D721Med (cell line): ENCODE measurements around the gene LGALS3.
"Not testable (repeated sequence)": the region's sequence is repeated elsewhere in the genome, so short reads cannot be mapped to it uniquely, and the experiment has no call there.

Experiments used
- DNase-seq: peaks from one replicate; pipeline ENCODE4 v3.0.0; 2011; ENCODE audit warnings: low spot score; ENCODE audit not compliant: insufficient read length
- FAIRE-seq: peaks from 2 replicates; lab custom pipeline; 2011; peaks lifted over from hg19 to GRCh38; lab: Jason Lieb, UNC
- TF ChIP-seq, protein P1 (sequence below): IDR thresholded peaks from 2 replicates; pipeline ENCODE4 v1.5.1; 2012; ENCODE audit warnings: mild to moderate bottlenecking, control low read depth; ENCODE audit not compliant: insufficient read depth; ENCODE audit errors: missing control alignments

Gene LGALS3

GRCh38 chr14:55129086-55129427, at the start of gene LGALS3:
TSS of gene LGALS3 (plus strand) at chr14:55129252. CDS start at chr14:55137374, 8,122 bp downstream.
- DNase-seq (peak; percentile 47), FAIRE-seq (no peak)
- TF ChIP-seq, protein P1, sequence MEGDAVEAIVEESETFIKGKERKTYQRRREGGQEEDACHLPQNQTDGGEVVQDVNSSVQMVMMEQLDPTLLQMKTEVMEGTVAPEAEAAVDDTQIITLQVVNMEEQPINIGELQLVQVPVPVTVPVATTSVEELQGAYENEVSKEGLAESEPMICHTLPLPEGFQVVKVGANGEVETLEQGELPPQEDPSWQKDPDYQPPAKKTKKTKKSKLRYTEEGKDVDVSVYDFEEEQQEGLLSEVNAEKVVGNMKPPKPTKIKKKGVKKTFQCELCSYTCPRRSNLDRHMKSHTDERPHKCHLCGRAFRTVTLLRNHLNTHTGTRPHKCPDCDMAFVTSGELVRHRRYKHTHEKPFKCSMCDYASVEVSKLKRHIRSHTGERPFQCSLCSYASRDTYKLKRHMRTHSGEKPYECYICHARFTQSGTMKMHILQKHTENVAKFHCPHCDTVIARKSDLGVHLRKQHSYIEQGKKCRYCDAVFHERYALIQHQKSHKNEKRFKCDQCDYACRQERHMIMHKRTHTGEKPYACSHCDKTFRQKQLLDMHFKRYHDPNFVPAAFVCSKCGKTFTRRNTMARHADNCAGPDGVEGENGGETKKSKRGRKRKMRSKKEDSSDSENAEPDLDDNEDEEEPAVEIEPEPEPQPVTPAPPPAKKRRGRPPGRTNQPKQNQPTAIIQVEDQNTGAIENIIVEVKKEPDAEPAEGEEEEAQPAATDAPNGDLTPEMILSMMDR: no peak

- DNase-seq, FAIRE-seq: not testable (repeated sequence)
Observed at GRCh38 chr14:55079961-55080360, 49.1 kb upstream of the LGALS3 start.

DNA sequence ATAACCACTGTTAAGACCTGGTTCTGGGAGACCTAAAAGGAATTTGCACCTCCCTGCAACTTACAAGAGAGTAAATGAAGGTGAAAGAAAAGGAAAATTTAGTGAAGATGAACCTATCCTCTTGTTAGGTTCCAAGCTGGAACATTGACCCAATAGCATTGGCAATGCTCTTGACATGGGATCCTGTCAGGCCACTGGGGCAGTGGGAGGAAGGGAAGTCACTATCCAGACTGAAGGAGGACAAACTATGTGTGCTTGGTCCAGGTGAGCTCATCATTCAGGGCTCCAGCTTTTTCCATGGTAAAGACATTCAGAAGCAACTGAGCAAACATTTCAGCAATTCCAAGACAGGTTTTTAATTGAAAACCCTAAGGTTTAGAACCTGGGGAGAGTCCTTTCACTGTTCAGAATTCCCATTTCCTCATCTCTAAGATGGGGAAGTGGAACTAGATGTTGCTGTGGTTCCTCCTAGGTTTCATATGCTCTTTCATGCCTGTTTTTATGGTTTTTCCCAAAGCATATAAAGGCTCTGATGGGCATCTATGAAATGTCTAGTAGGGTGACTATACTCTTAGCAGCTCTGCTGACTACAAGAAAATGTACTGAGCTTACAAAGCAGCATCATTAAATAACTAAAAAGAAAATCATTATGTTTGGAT, 44.5 kb upstream of the LGALS3 start:
- DNase-seq (no peak), FAIRE-seq (no peak)
- TF ChIP-seq, protein P1: no peak

DNA sequence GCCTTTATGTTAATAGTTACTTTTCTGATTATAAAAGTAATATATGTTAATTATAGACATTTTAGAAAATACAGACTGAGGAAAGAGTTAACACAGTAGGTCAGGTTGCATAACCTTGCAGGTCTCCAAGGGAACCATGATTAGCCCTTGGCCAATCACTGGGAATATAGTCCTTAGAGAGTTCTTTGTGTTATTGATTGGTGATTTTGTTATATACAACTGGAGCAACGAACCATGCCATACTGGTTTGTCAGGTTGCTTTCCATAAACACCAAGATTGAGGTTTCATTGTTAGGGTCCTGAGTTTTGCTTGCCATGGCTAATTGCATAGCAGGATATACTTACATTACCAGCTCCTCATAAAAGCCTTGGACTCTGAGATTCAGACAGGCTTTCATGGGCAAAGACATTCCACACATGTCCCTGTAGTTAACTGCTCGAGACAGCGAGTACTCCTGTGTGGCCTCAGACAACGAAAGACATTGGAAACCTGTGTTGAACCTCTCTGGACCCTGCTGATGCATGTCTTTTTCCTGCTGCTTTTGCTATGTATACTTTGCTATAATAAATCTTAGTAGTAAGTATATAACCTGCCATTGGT, 43.9 kb upstream of the LGALS3 start:
- TF ChIP-seq, protein P1: no peak
- DNase-seq (no peak), FAIRE-seq (no peak)

GRCh38 chr14:55086938-55087337, 42.1 kb upstream of the LGALS3 start:
- FAIRE-seq: no peak
- no peak for DNase-seq
- TF ChIP-seq, protein P1: no peak

GRCh38 chr14:55088356-55088755, 40.7 kb upstream of the LGALS3 start:
- TF ChIP-seq, protein P1: no peak
- DNase-seq (no peak), FAIRE-seq (no peak)

DNA sequence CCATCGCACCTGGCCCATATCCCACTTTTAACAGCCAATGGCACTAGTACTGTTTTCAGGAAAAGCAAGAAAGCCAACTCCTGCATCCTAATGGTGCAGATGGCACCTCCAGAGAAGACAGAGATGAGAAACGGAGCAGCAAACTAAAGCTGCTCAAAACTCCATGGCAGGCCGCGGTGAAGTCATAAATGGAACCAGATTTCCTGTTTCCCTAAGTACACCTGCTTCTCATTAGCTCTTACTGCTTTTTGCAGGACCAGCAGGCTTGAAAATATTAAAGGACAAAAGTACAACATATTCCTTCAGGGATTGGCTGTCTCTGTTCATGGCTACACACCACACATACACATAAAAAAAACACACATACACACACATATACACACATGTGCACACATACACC, 36.7 kb upstream of the LGALS3 start:
- TF ChIP-seq, protein P1: no peak

More for the DNA sequence above, 36.7 kb upstream of the LGALS3 start:
- no peak for DNase-seq
- no peak for FAIRE-seq
